AG08396 (cell line): Measurements from ENCODE around the gene PREPL.
"Not testable (repeated sequence)": the region's sequence is repeated elsewhere in the genome, so short reads cannot be mapped to it uniquely, and the experiment has no call there.

Experiments used
- DNase-seq: peaks from one replicate; pipeline ENCODE4 v3.0.0; 2012; ENCODE audit warnings: low spot score, mixed read lengths

Gene PREPL

DNA sequence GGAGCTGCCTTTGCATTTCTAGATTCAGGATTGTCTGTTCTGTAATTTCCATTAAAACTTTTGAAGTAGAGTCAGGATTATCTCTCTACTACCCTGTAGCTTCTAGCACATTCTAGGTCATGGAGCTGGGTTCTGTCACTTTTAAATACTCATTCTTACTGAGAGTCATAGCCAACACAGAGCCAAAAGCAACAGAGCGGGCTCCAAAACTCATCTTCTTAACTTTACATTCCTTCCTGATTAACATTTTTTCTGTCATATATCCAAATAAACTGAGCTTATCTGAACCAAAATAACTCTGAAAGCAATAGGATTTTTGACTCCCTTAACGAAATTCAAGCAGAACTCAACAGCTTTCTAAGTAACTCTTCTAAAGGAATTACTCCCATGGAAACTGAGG is 12.9 kb downstream of the PREPL start:
- DNase-seq = peak; percentile 39

DNA sequence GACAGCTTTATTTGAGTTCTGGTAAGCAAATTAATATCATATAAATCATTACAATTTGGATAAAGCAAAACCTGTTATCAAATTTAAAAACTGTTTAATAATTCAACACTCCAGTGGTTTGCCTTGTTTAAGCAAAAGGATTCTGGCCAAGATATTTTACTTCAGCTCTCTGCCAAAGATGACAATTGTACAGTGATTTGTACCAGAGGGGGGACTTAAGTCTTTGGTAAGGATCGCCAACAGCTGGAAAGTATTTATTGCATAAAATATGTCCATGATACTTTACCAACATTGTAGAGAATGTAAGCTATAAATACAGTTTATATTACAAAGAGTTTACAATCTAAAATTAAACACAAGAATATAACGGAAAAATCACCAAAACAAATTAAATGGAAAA is 13.8 kb downstream of the PREPL start:
- no peak for DNase-seq

DNA sequence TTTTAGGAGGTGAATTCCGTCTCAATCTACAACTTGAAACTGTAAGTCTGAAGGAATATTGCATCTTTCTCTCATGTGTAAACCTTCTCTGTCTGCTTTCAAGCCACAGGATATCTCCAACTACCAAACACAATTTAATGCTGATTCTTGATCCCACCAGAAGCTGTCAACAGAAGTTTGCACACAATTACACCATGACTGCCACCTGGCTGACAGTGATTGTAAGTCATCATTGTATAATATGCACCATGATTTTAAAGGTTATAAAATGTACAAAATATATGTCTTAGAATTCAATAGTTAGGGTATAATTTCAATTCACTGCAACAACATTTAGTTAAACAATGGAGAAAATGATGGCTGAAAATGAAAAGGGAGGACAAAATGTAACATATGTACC is 18.4 kb downstream of the PREPL start:
- DNase-seq = no peak

DNA sequence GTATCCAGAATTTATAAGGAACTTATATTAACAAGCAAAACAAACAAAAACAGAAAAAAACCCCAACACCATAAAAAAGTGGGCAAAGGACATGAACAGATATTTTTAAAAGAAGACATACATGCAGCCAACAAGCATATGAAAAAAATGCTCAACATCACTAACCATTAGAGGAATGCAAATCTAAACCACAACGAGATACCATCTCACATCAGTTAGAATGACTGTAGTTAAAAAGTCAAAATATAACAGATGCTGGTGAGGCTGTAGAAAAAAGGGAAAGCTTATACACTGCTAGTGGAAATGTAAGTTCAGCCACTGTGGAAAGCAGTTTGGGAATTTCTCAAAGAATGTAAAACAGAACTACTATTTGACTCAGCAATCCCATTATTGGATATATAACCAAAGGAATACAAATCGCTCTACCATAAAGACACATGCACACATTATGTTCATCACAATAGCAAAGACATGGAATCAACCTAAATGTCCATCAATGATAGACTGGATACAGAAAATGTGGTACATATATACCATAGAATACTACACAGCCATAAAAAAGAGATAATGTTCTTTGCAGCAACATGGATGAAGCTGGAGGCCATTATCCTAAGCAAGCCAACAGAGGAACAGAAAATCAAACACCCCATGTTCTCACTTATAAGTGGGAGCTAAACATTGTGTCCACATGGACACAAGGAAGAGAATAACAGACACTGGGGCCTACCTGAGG is 25.3 kb downstream of the PREPL start:
- DNase-seq = no peak

DNA sequence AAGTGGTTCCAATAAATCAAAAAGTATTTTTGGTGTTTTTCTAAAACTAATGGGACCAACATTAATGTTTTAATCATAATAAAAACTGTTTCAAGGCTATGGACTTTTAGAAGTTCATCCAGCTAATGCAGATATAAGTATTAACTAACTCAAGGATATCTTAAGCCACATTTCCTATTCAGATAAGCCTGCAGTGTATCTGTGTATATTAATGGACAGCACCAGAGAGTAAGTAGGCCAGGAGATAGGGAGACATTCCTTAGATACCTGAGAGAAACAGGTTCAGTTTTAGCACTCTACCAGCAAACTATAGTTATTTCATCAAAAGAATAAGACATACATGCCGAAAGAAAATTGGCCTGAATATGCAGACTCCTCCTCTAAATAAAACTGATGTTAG is 27.3 kb downstream of the PREPL start:
- DNase-seq = no peak

DNA sequence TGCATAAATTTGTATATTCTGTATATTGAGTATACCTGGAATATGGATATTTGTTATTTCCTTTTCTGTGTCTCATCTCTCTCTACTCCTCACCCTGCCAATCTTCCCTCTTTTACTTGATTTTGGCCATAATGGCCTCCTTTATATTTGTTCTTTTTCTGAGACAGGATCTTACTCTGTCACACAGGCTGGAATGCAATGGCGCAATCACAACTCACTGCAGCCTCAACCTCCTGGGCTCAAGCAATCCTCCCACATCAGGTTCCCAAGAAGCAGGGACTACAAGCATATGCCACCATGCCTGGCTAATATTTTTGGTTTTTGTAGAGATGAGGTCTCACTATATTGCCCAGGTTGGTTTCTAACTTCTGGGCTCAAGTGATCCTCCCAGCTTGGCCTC is 30.5 kb downstream of the PREPL start:
- no peak for DNase-seq

DNA sequence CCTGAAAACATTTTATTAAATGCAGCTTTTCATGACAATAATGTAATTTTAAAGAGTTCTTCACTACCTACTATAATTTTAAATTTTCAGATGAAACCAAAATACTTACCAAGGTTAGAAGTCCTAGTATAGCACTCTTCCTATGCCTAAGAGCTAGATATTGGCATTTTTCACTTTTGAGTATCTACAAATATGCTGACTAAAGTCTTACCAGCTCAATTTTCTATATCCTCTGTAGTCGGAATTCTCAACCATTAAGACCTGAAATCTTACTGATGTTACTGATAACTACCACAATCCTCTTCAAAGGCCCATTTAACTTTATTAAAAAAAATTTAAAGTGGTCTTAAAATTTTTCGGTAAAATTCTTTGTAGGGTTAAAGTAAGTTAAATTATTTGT is 32.0 kb downstream of the PREPL start:
- DNase-seq = no peak

DNA sequence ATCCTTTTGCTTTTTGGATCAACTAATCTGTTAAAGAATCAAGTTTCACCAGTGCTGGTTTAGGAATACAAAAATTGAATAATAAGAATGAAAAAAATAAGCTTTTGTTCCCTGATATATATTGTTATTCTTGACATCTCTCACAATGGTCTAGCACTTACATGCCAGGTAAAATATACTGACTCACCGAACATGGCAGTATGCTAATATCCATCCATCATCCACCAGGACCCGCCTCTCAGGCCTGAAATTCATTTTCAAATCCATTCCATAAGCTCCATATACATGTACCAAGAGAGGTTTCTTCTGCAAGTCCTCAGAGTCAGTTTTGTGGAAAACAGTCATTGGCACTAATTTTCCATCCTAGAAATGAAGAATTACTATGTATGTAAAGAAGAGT is 32.5 kb downstream of the PREPL start:
- DNase-seq = no peak

DNA sequence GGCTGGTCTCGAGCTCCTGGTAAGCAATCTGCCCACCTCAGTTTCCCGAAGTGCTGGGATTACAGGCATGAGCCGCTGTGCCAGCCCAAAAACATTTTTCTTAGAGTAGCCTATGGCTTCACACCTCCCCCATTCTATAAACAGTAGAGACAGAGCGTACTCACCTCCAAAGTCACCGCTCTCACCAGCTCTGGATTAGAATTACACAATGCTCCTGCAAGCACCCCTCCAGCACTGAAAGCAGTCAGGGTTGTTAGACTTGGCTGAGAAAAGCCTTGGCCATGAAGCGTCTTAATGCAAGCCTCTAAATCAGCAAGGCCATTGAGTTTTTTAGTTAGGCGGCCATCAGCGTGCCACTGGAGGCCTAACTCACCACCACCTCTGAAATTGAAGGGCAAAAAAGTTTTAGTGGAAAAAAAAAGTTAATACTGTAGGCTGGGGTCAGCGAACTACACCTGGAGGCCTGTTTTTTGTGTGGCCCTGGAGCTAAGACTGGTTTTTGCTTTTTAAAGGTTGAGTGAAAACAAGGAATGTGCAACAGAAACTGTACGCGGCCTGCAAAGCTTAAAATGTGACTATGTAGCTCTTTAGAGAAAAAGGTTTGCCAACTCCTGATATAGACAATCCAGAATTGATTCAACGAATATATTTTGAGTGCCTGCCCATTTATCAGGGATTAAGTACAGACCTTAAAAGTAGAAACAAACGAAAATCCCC is 34.6 kb downstream of the PREPL start:
- no peak for DNase-seq

DNA sequence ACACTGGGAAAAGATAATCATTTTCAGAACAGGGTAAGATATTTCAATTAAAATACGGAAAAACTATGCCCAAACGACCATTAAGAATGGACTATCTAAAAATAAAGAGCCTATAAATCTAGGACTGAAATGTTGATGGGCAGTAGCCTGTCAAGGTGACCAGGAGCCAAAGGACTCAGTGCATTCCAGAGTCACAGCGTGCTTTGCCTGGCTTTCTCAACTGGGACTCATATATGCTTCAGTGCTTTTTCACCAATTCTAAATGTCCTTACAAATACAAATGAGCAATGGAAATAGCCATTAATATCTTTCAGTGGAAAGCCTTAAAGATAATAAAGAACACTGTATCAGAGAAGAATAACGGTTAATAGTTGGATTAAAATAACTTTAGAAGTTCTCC is 35.4 kb downstream of the PREPL start:
- DNase-seq = no peak

DNA sequence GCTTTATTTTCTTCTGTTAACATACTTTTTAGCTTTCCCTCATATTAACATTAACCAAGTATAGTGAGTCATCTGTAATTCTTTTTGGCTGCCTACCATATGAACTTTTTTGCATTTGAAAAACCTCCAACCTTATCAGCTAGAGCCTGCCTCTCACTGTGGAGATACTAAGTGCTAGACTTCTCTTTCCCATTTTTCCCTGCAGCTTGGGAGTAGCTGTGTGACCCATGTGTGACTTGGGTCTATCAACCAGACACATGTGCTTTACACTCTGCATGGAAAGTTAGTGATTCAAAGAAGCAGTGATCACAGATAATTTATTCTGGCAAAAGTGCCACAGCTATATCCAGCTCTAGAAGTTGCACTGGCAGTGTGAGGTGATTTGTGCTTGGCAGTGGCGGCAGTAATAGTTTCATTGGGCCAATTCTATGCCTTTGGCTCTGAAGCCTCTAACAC is 36.3 kb downstream of the PREPL start:
- DNase-seq = peak; percentile 10

DNA sequence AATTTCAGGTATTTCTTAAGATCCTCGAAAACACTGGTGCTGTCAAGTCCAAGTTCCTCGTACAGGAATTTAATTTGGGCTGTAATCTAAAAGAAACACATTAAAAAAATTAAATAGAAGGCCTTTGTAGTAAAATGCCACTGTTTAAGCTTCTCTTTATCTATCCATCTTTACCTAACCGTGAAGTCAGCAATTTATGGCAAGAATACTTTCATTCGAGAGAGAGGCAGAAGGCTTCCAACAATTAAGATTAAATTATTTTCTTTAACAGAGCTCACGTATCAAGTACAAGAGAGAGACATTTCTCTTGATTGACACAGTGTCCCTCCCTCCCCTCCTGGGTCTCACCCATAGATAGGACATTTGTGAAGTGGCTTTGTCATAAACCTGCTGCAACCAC is 39.9 kb downstream of the PREPL start:
- no peak for DNase-seq

DNA sequence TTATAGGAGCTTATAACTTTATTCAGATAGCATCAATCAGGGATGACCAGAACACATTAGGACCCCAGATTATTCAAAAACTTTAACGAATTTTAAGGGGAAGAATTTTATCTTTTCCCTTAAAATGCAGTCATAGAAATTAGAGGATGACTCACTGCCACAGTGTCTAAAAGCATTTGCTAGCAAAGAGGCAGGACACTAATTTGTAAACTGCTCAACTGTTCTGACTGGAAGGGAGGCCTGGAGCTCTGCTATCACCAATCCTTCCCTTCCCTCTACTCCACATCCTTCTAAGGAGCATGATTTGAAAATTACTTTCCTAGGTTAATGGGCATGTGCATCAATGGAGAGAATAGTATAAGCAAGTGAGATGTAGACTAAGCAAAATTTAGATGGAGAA is 40.5 kb downstream of the PREPL start:
- no peak for DNase-seq

DNA sequence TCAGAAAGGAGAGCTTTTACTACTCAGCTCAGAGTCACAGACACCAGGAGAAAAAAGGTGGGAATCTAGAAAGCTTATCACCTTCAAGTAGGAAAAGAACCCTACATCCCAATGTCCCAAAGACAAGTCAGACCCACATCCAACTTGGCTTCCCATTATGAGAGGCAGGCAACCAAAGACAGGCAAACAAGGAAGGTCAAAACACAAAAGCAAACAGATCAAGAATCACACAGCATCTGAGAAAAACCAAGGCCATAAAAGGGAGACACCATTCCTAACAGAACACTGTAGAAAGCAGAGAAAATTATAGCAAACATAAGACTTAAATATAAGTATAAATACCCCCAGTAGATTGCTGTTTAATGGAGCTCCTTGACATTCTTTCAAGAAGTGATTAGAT is 45.3 kb downstream of the PREPL start:
- DNase-seq = no peak

DNA sequence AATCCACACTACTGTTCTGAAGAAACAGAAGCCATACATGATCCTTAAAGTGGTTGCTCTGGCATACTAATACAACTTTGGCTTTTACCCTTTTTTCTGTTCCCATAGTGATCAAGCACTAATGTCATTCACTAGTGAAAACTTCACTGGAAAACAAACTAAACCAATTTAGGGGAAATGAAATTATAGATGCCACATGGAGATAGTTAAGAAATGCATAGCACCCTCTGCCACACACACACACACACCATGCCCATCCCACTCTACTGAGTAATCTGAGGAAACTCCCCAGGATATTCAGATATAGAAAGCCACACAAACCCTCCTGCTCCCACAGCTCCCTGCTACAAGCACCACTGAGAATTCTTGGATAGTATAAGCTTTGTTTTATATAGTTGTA is 46.9 kb downstream of the PREPL start:
- no peak for DNase-seq

DNA sequence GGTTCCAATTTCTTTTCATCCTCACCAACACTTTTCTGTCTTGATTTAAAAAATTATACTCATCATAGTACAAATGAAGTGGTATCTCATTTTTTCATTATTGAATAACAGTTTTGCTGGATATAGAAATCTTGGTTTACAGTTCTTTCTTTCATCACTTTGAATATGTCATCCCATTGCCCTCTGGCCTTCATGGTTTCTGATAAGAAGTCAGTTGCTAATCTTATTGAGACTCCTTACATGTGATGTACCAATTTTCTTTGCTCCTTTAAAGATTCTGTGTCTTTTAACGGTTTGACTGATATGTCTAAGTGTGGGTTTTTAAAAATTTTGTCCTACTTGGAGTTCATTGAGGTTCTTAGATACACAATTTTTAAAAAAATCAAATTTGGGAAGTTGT is 51.0 kb downstream of the PREPL start:
- no peak for DNase-seq

DNA sequence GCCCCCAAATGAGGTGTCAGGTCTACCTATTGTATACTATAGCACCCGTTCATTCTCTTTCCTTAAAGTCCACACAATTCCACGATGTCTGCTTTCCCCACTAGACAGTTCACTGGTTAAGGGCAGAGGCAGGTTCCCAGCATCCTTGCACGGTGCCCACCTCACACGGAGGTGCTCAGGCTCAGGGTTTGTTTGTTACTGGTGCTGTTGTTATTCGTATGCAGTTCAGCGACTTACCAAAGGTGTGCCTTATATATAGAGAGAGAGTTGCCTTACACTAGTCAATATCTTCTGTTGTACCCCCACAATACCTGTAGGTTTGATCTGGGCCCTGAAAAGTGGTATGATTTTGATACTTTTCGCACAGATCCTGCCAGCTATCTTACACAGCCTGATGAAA is 55.4 kb downstream of the PREPL start:
- no peak for DNase-seq

DNA sequence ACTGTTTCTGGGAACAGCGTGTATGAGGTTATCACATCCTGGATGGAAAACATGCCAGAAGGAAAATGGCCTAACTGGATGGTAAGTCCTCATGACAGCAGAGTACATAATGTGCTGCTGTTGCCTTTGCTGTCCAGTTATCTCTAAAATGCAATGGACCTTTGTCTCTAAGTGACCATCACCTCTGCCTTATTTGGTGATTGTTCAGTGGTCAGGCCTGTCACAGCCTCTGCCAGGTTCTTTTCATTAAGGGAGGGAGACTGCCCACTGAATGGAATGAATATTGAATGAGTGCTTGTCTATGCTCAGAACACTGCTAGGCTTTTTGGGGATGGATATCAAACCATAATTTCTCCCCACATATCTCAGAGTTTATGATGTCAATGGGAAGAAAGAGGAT is 57.0 kb downstream of the PREPL start:
- DNase-seq = no peak

DNA sequence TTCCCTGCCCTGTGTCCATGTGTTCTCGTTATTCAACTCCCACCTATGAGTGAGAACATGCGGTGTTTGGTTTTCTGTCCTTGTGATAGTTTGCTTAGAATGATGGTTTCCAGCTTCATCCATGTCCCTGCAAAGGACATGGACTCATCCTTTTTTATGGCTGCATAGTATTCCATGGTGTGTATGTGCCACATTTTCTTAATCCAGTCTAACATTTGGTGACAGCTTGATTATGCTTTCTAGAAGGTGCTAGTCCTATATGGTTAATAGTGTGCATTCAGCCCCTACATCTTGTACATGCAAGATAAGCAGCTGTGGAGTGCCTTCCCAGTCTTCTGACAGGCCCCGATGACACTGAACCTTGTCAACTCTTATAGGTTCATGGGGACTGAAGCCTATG is 57.5 kb downstream of the PREPL start:
- not testable (repeated sequence) for DNase-seq

DNA sequence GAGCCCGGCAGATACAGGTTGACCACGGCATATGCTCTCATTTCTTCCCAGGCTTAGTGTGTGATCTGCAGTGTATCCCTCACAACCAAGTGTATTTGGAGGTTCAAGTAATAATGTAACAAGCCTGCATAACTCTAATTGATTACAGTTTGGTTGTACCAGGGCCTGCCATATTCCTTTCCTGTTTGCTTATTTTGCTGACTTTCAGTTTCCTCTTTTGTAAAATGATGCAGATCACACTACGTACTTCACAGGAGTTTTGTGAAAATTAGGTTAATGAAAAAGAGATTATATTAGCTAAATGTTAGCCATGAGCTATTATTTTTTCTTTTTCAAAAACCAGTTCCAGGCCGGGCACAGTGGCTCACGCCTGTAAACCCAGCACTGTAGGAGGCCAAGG is 60.2 kb downstream of the PREPL start:
- DNase-seq = no peak

DNA sequence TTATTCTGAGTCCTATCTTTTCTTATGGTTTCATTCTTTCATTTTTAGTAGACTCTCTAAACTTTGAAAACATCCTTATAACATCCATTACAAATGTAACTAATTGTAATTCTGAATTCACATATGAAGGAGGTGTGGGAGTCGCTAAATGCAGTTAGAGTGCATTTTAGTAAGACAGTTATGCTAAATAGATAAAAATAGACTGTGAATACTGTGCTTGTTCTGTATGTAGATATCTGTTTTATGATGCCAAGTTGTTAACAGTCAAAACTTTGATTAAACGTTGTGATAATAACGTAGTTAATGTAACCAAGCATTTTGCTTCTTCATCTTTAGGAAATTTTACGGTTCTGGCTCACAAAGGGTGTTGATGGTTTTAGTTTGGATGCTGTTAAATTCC is 61.7 kb downstream of the PREPL start:
- no peak for DNase-seq

DNA sequence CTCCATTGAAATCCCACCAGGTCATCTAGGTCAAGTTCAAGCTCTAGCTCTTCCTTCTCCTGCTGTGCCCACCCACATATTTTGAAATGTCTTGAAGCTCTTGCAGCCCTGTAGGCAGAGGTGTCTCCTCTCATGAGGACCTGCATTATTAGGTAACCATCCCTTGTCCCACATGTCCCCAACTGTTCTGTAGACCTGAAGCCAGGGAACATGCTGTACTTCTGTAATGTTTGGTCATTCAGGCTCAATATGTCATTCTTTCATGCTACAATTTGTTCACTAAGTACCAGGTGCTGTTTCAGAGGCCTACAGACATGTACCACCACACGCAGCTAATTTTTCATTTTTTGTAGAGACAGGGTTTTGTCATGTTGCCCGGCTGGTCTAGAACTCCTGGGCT is 63.9 kb downstream of the PREPL start:
- DNase-seq = no peak

DNA sequence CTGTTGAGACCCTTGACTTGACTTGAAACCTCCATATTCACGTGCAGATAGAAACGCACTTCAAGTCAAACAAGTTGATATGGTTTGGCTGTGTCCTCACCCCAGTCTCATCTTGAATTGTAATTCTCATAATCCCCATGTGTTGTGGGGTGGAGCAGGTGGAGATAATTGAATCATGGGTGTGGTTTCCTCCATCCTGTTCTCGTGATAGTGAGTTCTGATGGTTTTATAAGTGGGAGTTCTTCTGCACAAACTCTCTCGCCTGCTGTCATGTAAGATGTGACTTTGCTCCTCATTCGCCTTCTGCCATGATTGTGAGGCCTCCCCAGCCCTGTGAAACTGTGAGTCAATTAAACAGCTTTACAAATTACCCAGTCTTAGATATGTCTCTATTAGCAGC is 64.6 kb downstream of the PREPL start:
- no peak for DNase-seq
